Tibial artery (tissue), 4 donors: ENCODE results near the gene LSP1.

ENCODE experiments used
- DNase-seq, 2 donors: peaks; one replicate each; pipeline ENCODE4 v3.0.0-alpha.2; 2019
- H3K27ac ChIP-seq, 2 donors: fragments of 200-600 bp; sonication (generic) in 1 of 2; 1 replicate in 1 of 2; 2 replicates in 1 of 2; pipeline ENCODE4 v1.5.1; 2018 to 2019; ENCODE audit warnings: mild to moderate bottlenecking in 1 of 2
- H3K27me3 ChIP-seq, 2 donors: fragments of 200-600 bp; sonication (generic) in 1 of 2; one replicate each; pipeline versions ENCODE4 v1.5.1 to v1.6.0; 2016 to 2019
- H3K36me3 ChIP-seq, 3 donors: fragments of 200-600 bp; sonication (generic) in 2 of 3; one replicate each; pipeline ENCODE4 v1.5.1; 2016 to 2019; ENCODE audit warnings: mild to moderate bottlenecking in 2 of 3
- H3K4me1 ChIP-seq, 4 donors: fragments of 200-600 bp; sonication (generic) in 2 of 4; 1 replicate in 3 of 4; 2 replicates in 1 of 4; pipeline ENCODE4 v1.5.1; 2016 to 2019
- H3K4me3 ChIP-seq, 2 donors: fragments of 200-600 bp; sonication (generic) in 1 of 2; 1 replicate in 1 of 2; 2 replicates in 1 of 2; pipeline ENCODE4 v1.5.1; 2018 to 2019; ENCODE audit warnings: mild to moderate bottlenecking in 2 of 2
- H3K9me3 ChIP-seq, 3 donors: fragments of 200-600 bp; sonication (generic) in 1 of 3; one replicate each; pipeline ENCODE4 v1.5.1; 2016 to 2019
- intact Hi-C: fragments of 100-400 bp; cut with DNase I; formaldehyde crosslinking; loops from one replicate; pipeline ENCODE4 v1.15.0; 2023; ENCODE audit warnings: low total_unique reads
- TF ChIP-seq, protein P1 (sequence below), 2 experiments: fragments of 200-600 bp in 1 of 2; fragments of 450-650 bp in 1 of 2; IDR thresholded peaks; one replicate each; pipeline ENCODE4 v1.5.1; 2017 to 2019; ENCODE audit warnings: antibody characterized with exemption in 2 of 2, mild to moderate bottlenecking in 1 of 2, moderate library complexity in 1 of 2

The LSP1 gene

DNA sequence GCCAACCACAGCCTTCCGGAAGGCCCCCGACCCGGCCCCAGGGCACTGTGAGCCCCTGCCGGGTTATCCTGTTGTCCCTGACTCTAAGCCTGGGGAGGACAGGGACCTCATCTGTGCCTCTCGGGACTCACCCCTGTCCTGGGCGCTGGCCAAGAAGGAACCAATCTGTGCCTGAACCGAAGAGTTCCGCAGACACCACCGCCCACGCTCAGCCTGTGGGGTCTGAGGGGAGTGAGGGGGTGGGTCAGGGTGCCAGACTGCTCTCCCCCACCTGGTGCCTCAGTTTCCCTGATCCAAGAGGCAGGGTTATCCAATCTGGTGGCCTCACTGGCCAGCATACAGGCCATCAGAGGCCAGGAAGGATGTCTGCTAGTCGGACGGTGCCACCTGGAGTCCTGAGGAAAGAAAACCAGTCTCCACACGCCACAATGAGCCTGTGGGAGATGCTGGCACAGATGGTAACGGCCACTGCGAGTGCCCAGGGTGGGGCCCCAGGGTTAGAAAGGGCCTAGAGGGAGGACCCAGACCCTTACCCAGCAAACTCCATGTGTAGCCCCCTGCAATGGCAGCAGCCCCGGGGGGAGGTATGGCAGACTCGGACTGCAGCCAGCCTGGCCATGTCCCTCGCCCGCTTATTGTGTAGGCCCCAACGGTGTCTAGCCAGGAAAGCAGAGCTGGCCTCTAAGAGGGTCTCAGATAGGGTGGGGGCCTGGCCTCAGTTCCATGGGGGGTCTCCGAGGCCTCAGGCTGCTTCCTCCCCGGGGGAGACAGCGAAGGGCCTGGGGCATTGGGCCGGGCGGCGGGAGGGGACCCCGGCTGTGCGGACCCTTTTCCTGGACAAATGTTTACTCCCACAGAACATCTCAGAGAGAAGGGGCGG is 65.8 kb downstream of the LSP1 start:
- H3K4me1 ChIP-seq, result peaks cover 0 to 20% (median 6%) of the 10 kb centered on the region in 4 donors
- H3K27me3 ChIP-seq, result peaks cover 0 to 32% of the 10 kb centered on the region in 2 donors
- H3K4me3 ChIP-seq, result no peak overlapping the region
- DNase-seq, result no peak
- H3K36me3 ChIP-seq, result no peaks in the 10 kb centered on the region
- TF ChIP-seq, protein P1, sequence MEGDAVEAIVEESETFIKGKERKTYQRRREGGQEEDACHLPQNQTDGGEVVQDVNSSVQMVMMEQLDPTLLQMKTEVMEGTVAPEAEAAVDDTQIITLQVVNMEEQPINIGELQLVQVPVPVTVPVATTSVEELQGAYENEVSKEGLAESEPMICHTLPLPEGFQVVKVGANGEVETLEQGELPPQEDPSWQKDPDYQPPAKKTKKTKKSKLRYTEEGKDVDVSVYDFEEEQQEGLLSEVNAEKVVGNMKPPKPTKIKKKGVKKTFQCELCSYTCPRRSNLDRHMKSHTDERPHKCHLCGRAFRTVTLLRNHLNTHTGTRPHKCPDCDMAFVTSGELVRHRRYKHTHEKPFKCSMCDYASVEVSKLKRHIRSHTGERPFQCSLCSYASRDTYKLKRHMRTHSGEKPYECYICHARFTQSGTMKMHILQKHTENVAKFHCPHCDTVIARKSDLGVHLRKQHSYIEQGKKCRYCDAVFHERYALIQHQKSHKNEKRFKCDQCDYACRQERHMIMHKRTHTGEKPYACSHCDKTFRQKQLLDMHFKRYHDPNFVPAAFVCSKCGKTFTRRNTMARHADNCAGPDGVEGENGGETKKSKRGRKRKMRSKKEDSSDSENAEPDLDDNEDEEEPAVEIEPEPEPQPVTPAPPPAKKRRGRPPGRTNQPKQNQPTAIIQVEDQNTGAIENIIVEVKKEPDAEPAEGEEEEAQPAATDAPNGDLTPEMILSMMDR (IDR thresholded peaks at IDR 0.05), result peak; percentile 9 to 10
- intact Hi-C loops, result no loop called here
- no peak overlapping the region for H3K27ac ChIP-seq
- H3K9me3 ChIP-seq, result no peaks in the 10 kb centered on the region

DNA sequence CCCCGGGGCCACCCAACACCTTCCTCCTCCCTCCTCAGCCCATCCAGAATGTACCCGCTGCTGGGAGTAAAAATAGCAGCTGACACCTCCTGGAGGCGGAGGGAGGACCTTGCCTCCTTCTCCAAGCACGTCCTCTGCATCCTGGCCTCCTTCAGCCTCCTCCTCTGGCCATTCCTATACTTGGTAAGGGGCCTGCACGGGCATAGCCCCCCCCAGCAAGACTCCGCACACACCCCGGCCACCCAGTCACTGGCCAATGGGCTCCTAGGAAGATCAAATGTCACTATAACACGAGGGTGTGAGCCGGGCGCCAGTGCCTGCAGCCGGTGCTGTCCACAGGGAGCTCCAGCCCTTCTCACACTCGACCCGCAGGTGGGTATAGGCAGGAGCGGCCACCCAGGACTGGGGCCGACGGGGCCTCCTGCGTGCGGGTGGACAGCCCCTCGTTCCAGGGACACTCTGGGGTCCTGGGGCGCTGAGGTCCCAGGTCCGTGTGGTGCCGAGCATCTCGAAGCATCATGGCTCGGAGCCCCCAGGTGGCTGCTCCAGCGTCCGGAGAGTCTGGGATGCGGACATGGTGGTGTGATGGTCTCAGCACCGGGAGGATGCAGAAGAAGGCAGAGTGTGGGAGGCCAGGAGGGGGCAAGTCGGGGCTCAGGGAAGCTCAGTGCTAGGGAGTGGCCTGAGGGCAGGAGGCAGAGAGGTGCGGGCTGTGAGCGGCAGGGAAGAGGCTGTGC is 66.7 kb downstream of the LSP1 start, which contains the start of gene TNNT3:
Gene TNNT3, plus strand, starts transcription at position 313 of the 737 bp plus-strand sequence. CDS start 3,172 bp downstream, outside the sequence.
- intact Hi-C loops, result no loop called here
- TF ChIP-seq, protein P1 (IDR thresholded peaks at IDR 0.05), result no peak
- Histone ChIP-seq H3K27ac (no peak within 1 kb of the TSS), H3K4me1 (peaks cover 0 to 20% (median 6%) of the 10 kb centered on the region in 4 donors), H3K27me3 (peaks cover 0 to 32% of the 10 kb centered on the region in 2 donors), H3K36me3 (no peaks in the 10 kb centered on the region), H3K9me3 (no peaks in the 10 kb centered on the region), H3K4me3 (no peak within 1 kb of the TSS)
- DNase-seq, result peak in 1 of 2 donors; percentile 65

DNA sequence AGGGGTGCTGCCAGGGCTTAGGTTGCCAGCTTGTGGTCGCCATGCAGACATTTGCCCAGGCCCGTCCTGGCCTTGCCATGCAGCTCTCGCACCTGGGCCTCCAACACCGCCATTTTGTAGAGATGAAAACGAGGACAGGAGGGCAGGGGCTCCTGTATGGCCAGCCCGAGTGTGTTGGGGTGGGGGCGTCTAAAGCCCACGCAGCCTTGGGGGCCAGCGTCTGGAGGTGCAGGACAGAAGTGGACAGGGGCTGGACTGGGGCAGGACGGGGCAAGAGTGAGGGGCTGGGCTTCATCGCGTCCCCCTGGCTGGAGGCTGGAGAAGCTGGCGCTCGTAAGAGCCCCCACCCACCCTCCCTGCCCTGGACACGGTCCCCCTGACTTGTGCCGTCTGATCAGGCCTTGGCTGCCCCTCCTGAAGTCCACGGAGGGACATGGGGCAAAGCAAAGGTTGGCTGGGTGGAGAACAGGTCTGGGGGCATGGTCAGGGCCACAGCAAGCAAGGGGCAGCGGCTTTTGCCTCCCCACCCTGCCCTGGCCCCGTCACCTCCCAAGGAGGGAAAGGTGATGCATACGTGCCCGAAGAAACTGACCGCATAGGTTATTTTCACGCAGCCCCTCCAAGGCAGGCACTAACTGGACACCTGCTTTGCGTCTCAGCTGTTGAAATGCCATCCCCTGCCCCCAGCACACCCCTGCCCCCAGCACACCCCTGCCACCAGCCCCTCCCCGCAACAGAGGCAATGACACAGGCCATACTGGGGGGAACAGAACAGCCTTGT is 67.4 kb downstream of the LSP1 start:
- Histone ChIP-seq H3K9me3 (no peaks in the 10 kb centered on the region), H3K27ac (no peak overlapping the region), H3K4me3 (no peak overlapping the region), H3K4me1 (peaks cover 0 to 20% (median 6%) of the 10 kb centered on the region in 4 donors), H3K27me3 (peaks cover 0 to 36% of the 10 kb centered on the region in 2 donors), H3K36me3 (no peaks in the 10 kb centered on the region)
- no peak for DNase-seq
- intact Hi-C loops, result no loop called here
- TF ChIP-seq, protein P1 (IDR thresholded peaks at IDR 0.05), result no peak

DNA sequence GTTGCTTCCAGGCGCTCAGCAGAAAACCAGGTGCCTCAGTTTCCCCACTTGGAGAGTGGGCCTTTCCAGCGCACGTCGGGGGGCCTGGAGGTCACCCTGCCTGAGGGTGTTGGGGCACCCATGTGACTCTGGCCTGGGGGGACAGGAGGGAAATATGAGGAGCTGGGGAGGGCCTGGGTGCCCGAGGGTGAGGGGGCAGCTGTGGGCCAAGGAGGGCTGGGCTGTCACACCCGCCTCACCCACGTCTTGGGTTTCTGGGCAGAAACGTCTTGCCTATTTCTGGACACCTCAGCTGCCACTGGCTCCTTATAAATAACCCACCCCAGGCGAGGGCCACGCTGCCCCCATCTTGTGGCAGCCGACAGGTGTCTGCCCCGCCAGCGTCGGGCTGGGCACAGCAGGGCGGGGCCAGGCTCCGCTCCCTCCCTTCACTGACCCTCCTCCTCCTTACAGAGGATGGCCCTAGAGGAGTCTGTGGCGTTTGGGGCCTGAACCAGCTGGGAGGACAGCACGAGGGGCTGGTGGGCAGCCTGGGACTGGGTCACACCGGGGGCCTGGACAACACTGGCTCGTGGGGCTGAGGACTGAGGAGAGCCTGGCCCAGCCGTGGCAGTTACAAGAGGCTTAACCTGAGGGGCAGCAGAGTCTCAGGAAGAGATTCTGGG is 68.2 kb downstream of the LSP1 start:
- no peak for DNase-seq
- peaks cover 0 to 20% (median 6%) of the 10 kb centered on the region in 4 donors for H3K4me1 ChIP-seq
- intact Hi-C loops, result no loop called here

More for the DNA sequence above, 68.2 kb downstream of the LSP1 start:
- Histone ChIP-seq H3K4me3 (no peak overlapping the region), H3K27ac (peak overlapping the region in 1 of 2 donors; percentile 49), H3K9me3 (no peaks in the 10 kb centered on the region), H3K36me3 (no peaks in the 10 kb centered on the region), H3K27me3 (peaks cover 0 to 36% of the 10 kb centered on the region in 2 donors)
- TF ChIP-seq, protein P1 (IDR thresholded peaks at IDR 0.05), result no peak
